Measurements from ENCODE around the gene ECHDC3.

The ECHDC3 gene

DNA sequence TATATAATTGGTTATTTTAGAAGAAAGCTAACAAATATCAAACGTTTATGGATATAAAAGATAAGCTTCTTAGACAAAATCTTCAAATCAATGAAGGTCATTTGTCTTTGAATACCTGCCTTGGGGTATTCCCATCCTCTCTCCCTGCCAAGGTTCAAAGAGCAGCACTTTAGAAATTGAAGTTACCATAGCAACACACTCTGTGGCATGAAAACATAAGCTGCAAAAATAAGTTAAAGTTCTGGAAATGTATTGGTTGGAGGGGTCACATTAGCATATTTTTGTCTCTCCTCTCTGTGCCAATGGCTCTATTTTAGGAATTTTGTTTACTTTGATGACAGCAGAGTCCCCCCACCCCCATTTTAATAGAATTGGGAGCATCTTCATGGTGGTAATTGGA lies 12.0 kb downstream of the ECHDC3 start:
- DNase-seq, result no peak

DNA sequence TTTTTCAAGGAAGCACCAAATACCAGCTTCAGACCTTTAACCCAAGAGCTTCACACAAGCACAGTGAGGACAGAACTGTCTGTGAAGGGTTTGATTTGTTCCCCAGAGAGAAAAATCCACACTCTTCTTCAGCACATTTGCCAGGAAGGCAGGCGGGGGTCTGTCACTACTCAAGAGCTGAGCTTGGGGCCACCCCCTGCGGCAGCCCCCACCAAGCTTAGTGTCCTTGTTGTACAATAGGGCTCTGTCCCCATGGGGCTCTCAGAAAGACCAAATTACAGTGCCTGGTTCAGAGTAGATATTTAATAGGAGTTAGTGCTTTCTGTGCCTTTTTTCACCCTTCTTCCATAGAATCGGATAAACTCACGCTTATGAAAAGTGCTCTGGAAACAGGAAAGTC lies 12.4 kb downstream of the ECHDC3 start:
- no peak for DNase-seq

- no peak for DNase-seq
Measured at GRCh38 chr10:11755512-11756263, 13.5 kb downstream of the ECHDC3 start.

GRCh38 chr10:11756766-11757315 lies 14.7 kb downstream of the ECHDC3 start:
- no peak for DNase-seq

- peak; percentile 18 for DNase-seq
Measured at GRCh38 chr10:11757454-11757820, 15.3 kb downstream of the ECHDC3 start.

GRCh38 chr10:11757821-11758463 lies 15.8 kb downstream of the ECHDC3 start:
- no peak for DNase-seq

GRCh38 chr10:11758527-11759236 lies 16.5 kb downstream of the ECHDC3 start:
- DNase-seq, result no peak

GRCh38 chr10:11759347-11759746 lies 17.2 kb downstream of the ECHDC3 start:
- no peak for DNase-seq

DNA sequence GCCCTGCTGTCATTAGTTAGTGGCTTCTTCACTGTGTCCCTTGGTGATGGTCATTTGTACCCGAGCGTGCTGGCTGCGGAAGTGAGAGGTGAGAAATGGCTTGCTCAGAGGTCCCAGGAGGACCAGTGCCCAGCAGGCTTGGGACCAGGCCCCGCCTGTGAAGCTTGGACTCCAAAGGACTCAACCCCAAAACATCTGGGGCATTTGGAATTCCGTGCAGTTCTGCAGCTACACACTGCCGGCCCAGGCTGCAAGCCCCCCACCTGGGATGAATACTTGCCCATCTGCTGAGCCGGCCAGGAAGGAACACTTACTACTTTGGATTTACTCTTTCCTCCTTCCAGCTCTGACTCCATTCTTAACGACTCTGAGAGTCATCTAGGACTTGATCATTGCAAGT lies 18.0 kb downstream of the ECHDC3 start:
- no peak for DNase-seq

DNA sequence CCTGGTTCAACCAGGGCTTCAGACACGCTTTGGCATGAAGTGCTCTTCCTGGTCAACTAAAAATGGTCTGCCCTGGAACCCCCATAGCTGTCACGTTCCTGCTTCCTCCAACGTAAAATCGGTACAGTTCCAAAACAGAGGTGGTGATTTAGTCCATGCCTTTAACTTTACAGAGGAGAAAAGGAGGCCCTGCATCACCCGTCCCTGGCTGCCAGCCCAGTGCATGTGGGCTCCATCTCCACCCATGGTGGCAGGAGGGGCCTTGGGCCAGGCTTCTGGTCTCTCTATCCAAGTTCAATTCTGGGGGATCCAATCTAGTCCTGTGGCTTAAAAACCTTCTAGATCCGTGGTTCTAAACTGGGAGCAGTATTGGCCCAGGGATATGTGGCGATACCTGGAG lies 18.7 kb downstream of the ECHDC3 start:
- no peak for DNase-seq

DNA sequence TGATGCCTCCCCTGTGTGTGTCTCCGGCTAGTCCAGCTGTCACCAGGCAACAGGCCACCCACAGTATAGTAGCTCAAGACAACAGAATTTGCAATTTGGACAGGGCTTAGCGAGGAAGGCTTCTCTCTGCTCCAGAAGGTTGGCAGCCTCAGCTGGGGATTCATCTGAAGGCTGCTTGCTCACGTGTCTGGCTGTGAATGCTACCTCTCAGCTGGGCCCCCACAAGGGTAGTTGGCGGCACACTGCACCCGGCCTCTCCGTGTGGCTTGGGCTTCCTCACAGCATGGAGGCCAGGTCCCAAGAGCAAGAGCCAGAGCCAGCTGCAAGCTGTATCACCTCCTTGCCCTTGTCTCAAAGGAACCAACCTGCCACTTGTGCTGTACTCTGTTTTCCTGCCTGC lies 19.2 kb downstream of the ECHDC3 start:
- no peak for DNase-seq

GRCh38 chr10:11762706-11763500 lies 20.7 kb downstream of the ECHDC3 start:
- no peak for DNase-seq

DNA sequence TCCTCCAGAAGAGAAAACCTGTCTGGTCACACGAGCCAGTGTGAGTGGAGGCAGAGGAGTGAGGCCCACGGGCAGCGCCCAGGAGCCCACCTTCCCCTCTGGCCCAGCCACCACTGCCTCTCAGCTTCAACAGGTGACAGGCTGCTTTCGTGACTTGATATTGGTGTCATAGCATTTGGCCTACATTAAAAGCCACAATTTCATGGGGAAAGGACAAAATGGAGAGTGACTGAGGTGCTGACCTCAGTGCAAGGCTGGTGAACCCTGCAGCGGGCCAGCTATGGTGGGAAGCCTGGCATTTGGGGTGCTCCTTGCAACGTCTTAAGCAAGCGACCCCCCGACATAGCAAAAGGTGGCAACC lies 21.3 kb downstream of the ECHDC3 start:
- no peak for DNase-seq

GRCh38 chr10:11765141-11765540 lies 23.0 kb downstream of the ECHDC3 start:
- DNase-seq, result no peak

- DNase-seq, result no peak
Measured at GRCh38 chr10:11772575-11773288, 30.6 kb downstream of the ECHDC3 start.

- DNase-seq, result no peak
Measured at GRCh38 chr10:11773761-11774441, 31.7 kb downstream of the ECHDC3 start.

DNA sequence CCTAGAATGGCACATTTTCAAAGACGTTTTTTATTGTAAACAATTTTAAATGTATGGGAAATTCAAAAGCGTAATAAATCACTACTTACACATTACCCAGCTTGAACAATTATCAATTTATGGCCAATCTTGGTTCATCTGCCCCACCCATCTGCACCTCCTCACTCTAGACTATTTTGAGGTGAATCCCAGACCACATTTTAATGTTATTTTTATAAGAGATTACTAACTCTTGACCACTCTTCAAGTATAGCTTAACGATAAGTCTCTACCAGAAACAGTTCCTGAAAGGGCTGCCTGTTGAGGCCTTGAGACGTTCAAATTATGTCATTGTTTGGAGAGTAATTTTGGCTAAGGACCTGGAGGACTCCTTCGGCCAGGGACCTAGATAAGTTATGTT lies 33.2 kb downstream of the ECHDC3 start:
- DNase-seq, result no peak

DNA sequence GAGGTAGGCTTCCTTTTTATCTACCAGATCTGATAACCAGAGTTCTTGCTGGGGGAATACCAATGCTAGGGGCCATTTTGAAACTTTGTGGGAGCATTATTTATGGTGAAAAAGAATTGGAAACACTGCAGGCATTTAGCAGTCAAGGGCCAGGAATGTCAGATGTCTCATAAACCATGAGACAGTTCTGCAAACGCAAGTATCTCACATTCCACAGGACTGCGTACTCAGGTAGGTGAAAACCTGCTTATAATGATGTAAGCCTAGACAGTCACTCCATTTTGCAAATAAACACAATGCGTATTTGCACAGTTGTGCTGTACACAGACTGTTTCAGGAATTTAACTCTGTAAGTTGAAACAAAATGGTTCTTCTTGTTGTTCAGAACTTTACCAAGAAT lies 33.9 kb downstream of the ECHDC3 start:
- DNase-seq, result no peak

GRCh38 chr10:11781114-11781513 lies 38.9 kb downstream of the ECHDC3 start:
- DNase-seq, result no peak

DNA sequence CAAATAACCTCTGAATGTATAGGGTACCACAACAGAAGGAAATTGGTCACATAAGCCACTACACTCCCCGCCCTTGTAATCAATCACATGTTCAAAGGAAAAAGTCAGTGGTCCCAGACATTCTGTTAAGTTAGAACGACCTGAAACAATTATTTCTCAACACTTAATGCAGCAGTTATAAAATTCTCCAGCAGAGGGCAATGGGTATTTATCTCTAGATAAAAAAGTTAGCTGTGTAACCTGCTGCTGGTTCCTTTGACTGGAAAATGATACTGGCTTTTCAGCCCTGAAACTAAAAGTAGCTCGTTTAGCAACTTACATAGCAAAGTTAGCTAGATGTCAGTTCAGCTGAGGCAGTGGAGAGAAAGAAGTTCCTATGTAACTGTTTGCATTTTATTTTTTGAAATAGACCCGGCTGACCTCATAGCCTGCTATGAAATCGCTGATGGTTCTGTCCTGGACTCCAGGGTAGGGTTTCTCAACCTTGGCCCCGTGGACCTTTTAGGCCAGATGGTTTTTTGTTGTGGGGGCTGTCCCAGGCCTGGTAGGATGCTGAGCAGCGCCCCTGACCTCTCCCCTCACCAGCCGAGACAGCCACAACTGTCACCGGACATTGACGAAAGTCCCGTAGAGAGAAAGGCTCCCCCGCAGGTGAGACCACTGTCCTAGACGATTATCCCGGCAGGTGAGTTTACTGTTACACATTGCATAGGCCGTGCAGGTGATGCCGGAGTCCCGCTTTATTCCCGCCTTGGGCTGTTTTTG lies 40.8 kb downstream of the ECHDC3 start:
- DNase-seq, result no peak

GRCh38 chr10:11783558-11783865 lies 41.3 kb downstream of the ECHDC3 start:
- DNase-seq, result no peak

Measured in NCI-H524 treated with DMSO at 0.1 percent for 48 hours (cell line).